DMS79 (cell line): ENCODE data around the gene IL22RA1.

Source experiments
- DNase-seq: peaks from one replicate; lab custom pipeline; 2025; lab: John Stamatoyannopoulos, UW

The IL22RA1 gene

GRCh38 chr1:24138476-24139221, 4.3 kb downstream of the IL22RA1 start:
- no peak for DNase-seq

- no peak for DNase-seq
Observed at GRCh38 chr1:24136956-24137539, 5.9 kb downstream of the IL22RA1 start.

GRCh38 chr1:24134376-24134775, 8.6 kb downstream of the IL22RA1 start:
- no peak for DNase-seq

- no peak for DNase-seq
Observed at GRCh38 chr1:24133819-24134218, 9.1 kb downstream of the IL22RA1 start.

- no peak for DNase-seq
Observed at GRCh38 chr1:24130385-24130784, 12.6 kb downstream of the IL22RA1 start.

- no peak for DNase-seq
Observed at GRCh38 chr1:24127801-24128363, 15.1 kb downstream of the IL22RA1 start.

- DNase-seq, result no peak
Observed at GRCh38 chr1:24127134-24127800, 15.7 kb downstream of the IL22RA1 start.

GRCh38 chr1:24126672-24127023, 16.3 kb downstream of the IL22RA1 start:
- no peak for DNase-seq

- no peak for DNase-seq
Observed at GRCh38 chr1:24126018-24126671, 16.8 kb downstream of the IL22RA1 start.

GRCh38 chr1:24125456-24125855, 17.5 kb downstream of the IL22RA1 start:
- no peak for DNase-seq

GRCh38 chr1:24124980-24125379, 18.0 kb downstream of the IL22RA1 start:
- DNase-seq, result no peak

- no peak for DNase-seq
Observed at GRCh38 chr1:24123611-24124010, 19.3 kb downstream of the IL22RA1 start.

- no peak for DNase-seq
Observed at GRCh38 chr1:24122776-24123175, 20.2 kb downstream of the IL22RA1 start.

GRCh38 chr1:24121406-24121805, 21.5 kb downstream of the IL22RA1 start:
- no peak for DNase-seq

- no peak for DNase-seq
Observed at GRCh38 chr1:24120965-24121364, 22.0 kb downstream of the IL22RA1 start.

GRCh38 chr1:24119859-24120756, 22.8 kb downstream of the IL22RA1 start:
- DNase-seq, result no peak

GRCh38 chr1:24119489-24119858, 23.5 kb downstream of the IL22RA1 start:
- no peak for DNase-seq

GRCh38 chr1:24118410-24119242, 24.3 kb downstream of the IL22RA1 start:
- no peak for DNase-seq

GRCh38 chr1:24117722-24118409, 25.1 kb downstream of the IL22RA1 start:
- no peak for DNase-seq

- DNase-seq, result no peak
Observed at GRCh38 chr1:24117132-24117531, 25.8 kb downstream of the IL22RA1 start.
